Measurements from ENCODE around the gene AFF4. TPM values are rescaled to one million over a fixed set of nuclear protein-coding genes. Genes with fewer than 3 reads are reported as not detected.

Gene AFF4
- total and polyA plus RNA-seq, 2 of the 4 experiments (the other 2 are of a cell fraction), result 27.3 to 57.2 TPM

DNA sequence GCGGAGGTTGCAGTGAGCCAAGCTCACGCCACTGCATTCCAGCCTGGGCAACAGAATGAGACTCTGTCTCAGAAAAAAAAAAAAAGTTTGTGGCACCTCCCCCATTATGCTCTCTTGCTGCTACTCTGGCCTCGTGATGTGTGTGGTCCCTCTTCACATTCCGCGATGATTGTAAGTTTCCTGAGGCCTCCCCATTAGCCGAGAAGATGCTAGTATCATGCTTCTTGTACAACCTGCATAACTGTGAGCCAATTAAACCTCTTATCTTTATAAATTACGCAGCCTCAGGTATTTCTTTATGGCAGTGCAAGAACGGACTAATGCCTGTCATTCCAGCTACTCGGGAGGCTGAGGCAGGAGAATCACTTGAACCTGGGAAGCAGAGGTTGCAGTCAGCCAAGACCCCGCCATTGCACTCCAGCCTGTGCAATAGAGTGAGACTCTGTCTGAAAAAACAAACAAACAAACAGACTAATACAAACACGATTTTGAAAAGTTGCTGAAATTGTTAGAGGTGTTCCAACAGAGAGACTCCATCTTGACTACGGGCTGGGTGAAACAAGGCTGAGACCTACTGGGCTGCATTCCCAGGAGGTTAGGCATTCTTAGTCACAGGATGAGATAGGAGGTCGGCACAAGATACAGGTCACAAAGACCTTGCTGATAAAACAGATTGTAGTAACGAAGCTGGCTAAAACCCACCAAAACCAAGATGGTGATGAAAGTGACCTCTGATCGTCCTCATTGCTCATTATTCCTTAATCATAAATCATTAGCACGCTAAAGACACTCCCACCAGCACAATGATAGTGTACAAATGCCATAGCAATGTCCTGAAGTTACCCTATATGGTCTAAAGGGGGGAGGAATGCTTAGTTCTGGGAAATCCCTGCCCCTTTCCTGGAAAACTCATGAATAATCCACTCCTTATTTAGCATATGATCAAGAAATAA, 8.3 kb upstream of the AFF4 start (continued):
- no peak for TF ChIP-seq POLR2A (IDR thresholded peaks at IDR 0.05; ENCODE audit: low read depth, low read length)
- TF ChIP-seq MAFK (IDR thresholded peaks at IDR 0.05; ENCODE audit: low read depth, low read length), result no peak
- no peak for TF ChIP-seq BHLHE40 (IDR thresholded peaks at IDR 0.05; ENCODE audit: low read depth, low read length)

DNA sequence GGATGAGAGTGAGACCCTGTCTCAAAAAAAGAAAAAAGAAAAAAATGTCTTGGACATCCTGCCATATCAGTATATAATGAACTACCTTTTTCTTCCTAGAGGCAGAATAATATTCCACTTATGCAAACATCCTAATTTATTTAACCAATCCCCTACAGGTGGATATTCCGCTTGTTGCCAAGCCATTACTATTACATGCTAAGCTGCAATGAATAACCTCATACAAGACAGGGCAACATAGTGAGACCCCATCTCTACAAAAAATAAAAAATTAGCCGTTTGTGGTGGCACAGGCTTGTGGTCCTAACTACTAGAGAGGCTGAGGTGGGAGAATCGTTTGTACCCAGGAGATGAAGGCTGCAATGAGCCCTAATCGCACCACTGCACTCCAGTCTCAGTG, 1.7 kb upstream of the AFF4 start:
- Histone ChIP-seq H3K27me3 (ENCODE audit: control insufficient read depth, insufficient read depth, low read length) (no peaks in the 10 kb centered on the region), H2AFZ (replicated peaks; ENCODE audit: low read length, poor library complexity) (no peak overlapping the region), H4K5ac (ENCODE audit: low read depth, low read length) (no peak overlapping the region), H3K9ac (ENCODE audit: low read depth, low read length) (no peak overlapping the region), H4K20me1 (ENCODE audit: insufficient read depth, low read length) (peaks cover 25% of the 10 kb centered on the region), H3K23ac (ENCODE audit: low read depth, low read length) (no peak overlapping the region), H3K27ac (ENCODE audit: insufficient read depth, low read length) (no peak overlapping the region), H4K8ac (ENCODE audit: low read depth in 2 of 2, low read length in 2 of 2) (no peak overlapping the region), H2BK15ac (ENCODE audit: low read depth, low read length) (no peak overlapping the region), H3K9me3 (ENCODE audit: control insufficient read depth, insufficient read depth, low read length) (no peaks in the 10 kb centered on the region), H3K4me1 (ENCODE audit: control insufficient read depth, insufficient read depth, low read length) (peaks cover 2% of the 10 kb centered on the region; the same call in 1 of the 2 replicates), H3K14ac (replicated peaks; ENCODE audit: low read depth, low read length) (no peak overlapping the region), H2BK120ac (ENCODE audit: low read depth, low read length) (no peak overlapping the region), H3K4me2 (ENCODE audit: low read depth, low read length) (no peak overlapping the region), H2BK5ac (ENCODE audit: low read depth, low read length, poor library complexity, severe bottlenecking) (no peak overlapping the region), H2BK20ac (ENCODE audit: low read depth, low read length) (no peak overlapping the region), H3K4me3 (ENCODE audit: insufficient read depth, low read depth, low read length) (no peak overlapping the region), H4K91ac (ENCODE audit: insufficient read depth, low read depth, low read length) (no peak overlapping the region), H3K9me1 (ENCODE audit: insufficient read depth, low read length) (peaks cover 6% of the 10 kb centered on the region), H3K4ac (ENCODE audit: low read depth, low read length) (no peak overlapping the region), H2AK9ac (replicated peaks; ENCODE audit: low read depth, low read length, poor library complexity) (no peak overlapping the region), H2AK5ac (ENCODE audit: low read depth, low read length) (no peak overlapping the region), H3K36me3 (ENCODE audit: control insufficient read depth, insufficient read depth, low read length) (no peaks in the 10 kb centered on the region), H3K56ac (ENCODE audit: extremely low read depth, insufficient read depth, low read length) (no peak overlapping the region), H3K79me1 (ENCODE audit: low read depth in 1 of 2, low read length in 2 of 2) (peaks cover 0 to 6% of the 10 kb centered on the region in 2 experiments; a peak in 1 of 4 replicates), H3K18ac (ENCODE audit: low read depth, low read length) (no peak overlapping the region)
- no peak for TF ChIP-seq MXI1 (IDR thresholded peaks at IDR 0.05; ENCODE audit: borderline replicate concordance, low read depth, low read length)
- intact Hi-C loops (cut with micrococcal nuclease), result no loop called here
- WGBS, 2 experiments (ENCODE audit: extremely low coverage in 2 of 2, insufficient read length in 1 of 2), result no CpG with 5 or more reads among the region's 4 CpGs
- ATAC-seq (ENCODE audit: low read depth) (no peak), DNase-seq (no peak)
- dilution Hi-C loops (cut with HindIII; ENCODE audit: low sequenced_read_pairs, unreplicated experiment), result no loop called here
- ChIA-PET CTCF (no interaction called here), POLR2A (ENCODE audit: unreplicated experiment) (no interaction called here)
- in situ Hi-C loops (cut with MboI; ENCODE audit: low sequenced_read_pairs), result no loop called here
- no TSS peak for BruUV-seq (replicated peaks)
